Activated naive CD4-positive, alpha-beta T cell treated with anti-CD3 and anti-CD28 coated beads, Interleukin-2, amount 50 U/mL, for 72 hours (primary cell): ENCODE data around the gene FAM90A26. TPM values are rescaled to one million over a fixed set of nuclear protein-coding genes. Genes with fewer than 3 reads are reported as not detected.
"Not testable (repeated sequence)": the region's sequence is repeated elsewhere in the genome, so short reads cannot be mapped to it uniquely, and the experiment has no call there.

Source experiments
- ATAC-seq, 2 donors: fragments of 150-1000 bp; cut with Tn5 transposase; 2 replicates each; pipeline ENCODE4 v1.10.0; 2021; ENCODE audit warnings: mild to moderate bottlenecking in 2 of 2, moderate library complexity in 2 of 2
- DNase-seq, 2 donors: peaks; one replicate each; pipeline ENCODE4 v3.0.0; 2021 to 2022; ENCODE audit warnings: low spot score in 2 of 2
- H3K27ac Mint-ChIP-seq, 2 donors: one replicate each; pipeline ENCODE4 v1.8.0; 2022; ENCODE audit warnings: mild to moderate bottlenecking in 2 of 2, mixed read lengths in 2 of 2
- H3K36me3 Mint-ChIP-seq, 2 donors: one replicate each; pipeline ENCODE4 v1.8.0; 2022; ENCODE audit warnings: mixed read lengths in 2 of 2
- H3K9me3 Mint-ChIP-seq, 2 donors: one replicate each; pipeline ENCODE4 v1.8.0; 2022; ENCODE audit warnings: mixed read lengths in 2 of 2
- total RNA-seq, 2 donors: library from RNA; stranded (reverse); gene quantifications; one replicate each; pipeline ENCODE4 v1.2.3, GENCODE V29; 2022

FAM90A26 gene
- total RNA-seq, result not detected

DNA sequence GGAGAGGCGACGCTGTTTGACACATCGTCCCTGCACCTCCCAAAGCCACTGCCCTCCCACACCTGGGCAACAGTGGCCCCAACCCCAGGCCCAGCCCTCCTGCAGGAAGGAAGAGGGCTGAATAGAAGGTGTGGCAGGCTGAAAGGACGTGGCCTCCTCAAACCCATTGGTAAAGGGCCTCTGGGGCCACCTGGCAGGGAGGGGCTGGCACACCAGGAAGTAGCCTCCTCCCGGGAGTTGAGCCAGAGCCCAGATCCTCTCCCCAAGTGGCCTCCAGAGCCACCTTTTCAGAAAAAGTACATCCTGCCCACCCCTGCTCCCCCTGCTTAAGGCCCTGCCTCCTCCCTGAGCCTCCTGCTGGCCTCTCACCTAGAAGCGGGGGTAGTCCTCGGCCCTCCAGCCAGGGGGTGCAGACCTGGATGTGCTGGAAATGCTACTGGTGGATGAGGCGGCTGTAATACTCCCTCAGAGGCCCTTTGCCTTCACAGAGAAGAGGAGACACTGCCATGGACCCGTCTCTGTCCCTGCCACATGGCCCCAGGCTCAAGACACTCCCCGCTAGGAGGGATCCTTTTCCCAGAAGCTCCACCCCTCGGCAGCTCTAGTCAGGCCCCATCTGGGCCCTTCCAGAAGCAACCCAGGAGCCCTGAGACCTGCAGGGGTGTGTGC is at the start of gene FAM90A26:
Gene FAM90A26, plus strand, starts transcription at position 619 of the 669 bp plus-strand sequence. CDS start 2,764 bp downstream, outside the sequence.
- DNase-seq, ATAC-seq, H3K36me3 Mint-ChIP-seq, H3K27ac Mint-ChIP-seq, H3K9me3 Mint-ChIP-seq: not testable (repeated sequence)

- H3K27ac Mint-ChIP-seq, H3K9me3 Mint-ChIP-seq, DNase-seq, H3K36me3 Mint-ChIP-seq, ATAC-seq: not testable (repeated sequence)
Measured at GRCh38 chr4:9122711-9123110, 47.5 kb upstream of the FAM90A26 start.

GRCh38 chr4:9123572-9124007 is 46.6 kb upstream of the FAM90A26 start:
- not testable (repeated sequence) for H3K36me3 Mint-ChIP-seq, ATAC-seq, H3K27ac Mint-ChIP-seq, DNase-seq, H3K9me3 Mint-ChIP-seq

DNA sequence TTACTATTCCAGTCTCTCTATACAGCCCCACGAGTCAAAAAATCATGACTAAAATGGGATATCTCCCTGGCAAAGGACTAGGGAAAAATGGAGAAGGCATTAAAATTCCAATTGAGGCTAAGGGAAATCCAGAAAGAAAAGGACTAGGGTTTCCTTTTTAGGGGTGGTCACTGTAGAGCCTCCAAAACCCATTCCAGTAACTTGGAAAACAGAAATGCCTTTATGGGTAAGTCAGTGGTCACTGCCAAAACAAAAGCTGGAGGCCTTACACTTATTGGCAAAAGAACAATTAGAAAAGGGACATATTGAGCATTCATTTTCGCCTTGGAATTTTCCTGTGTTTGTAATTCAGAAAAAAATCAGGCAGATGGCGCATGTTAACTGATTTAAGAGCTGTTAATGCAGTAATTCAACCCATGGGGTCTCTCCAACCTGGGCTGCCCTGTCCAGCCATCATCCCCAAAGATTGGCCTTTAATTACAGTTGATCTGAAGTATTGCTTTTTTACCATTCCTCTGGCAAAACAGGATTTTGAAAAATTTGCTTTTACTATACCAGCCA is 44.5 kb upstream of the FAM90A26 start:
- not testable (repeated sequence) for DNase-seq, ATAC-seq, H3K9me3 Mint-ChIP-seq, H3K27ac Mint-ChIP-seq, H3K36me3 Mint-ChIP-seq

GRCh38 chr4:9131420-9131819 is 38.8 kb upstream of the FAM90A26 start:
- not testable (repeated sequence) for H3K36me3 Mint-ChIP-seq, DNase-seq, ATAC-seq, H3K9me3 Mint-ChIP-seq, H3K27ac Mint-ChIP-seq

GRCh38 chr4:9132849-9133248 is 37.4 kb upstream of the FAM90A26 start:
- H3K9me3 Mint-ChIP-seq, H3K27ac Mint-ChIP-seq, DNase-seq, H3K36me3 Mint-ChIP-seq, ATAC-seq: not testable (repeated sequence)

DNA sequence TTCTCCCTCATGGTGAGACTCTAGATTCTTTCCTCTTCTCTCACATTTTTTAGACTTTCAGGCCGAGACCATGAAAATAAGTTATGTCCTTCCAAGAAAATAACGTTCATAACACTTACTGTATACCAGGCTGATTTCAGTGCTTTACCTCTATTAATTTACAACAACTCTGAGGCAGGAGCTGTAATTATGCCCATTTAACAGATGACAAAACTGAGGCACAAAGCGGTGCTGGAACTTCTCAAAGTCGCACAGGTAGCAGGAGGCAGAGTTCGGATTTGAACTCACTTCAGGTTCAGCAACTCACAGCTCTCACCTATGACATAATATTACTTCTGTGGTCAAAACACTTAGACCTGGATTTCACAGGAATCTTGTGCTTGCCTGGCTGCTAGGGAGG is 36.2 kb upstream of the FAM90A26 start:
- H3K27ac Mint-ChIP-seq, DNase-seq, ATAC-seq, H3K9me3 Mint-ChIP-seq, H3K36me3 Mint-ChIP-seq: not testable (repeated sequence)

GRCh38 chr4:9134556-9134955 is 35.7 kb upstream of the FAM90A26 start:
- not testable (repeated sequence) for H3K9me3 Mint-ChIP-seq, DNase-seq, H3K27ac Mint-ChIP-seq, ATAC-seq, H3K36me3 Mint-ChIP-seq

GRCh38 chr4:9141050-9141449 is 29.2 kb upstream of the FAM90A26 start:
- ATAC-seq, H3K9me3 Mint-ChIP-seq, H3K36me3 Mint-ChIP-seq, DNase-seq, H3K27ac Mint-ChIP-seq: not testable (repeated sequence)

- not testable (repeated sequence) for H3K27ac Mint-ChIP-seq, DNase-seq, H3K36me3 Mint-ChIP-seq, H3K9me3 Mint-ChIP-seq, ATAC-seq
Measured at GRCh38 chr4:9142786-9143185, 27.4 kb upstream of the FAM90A26 start.

DNA sequence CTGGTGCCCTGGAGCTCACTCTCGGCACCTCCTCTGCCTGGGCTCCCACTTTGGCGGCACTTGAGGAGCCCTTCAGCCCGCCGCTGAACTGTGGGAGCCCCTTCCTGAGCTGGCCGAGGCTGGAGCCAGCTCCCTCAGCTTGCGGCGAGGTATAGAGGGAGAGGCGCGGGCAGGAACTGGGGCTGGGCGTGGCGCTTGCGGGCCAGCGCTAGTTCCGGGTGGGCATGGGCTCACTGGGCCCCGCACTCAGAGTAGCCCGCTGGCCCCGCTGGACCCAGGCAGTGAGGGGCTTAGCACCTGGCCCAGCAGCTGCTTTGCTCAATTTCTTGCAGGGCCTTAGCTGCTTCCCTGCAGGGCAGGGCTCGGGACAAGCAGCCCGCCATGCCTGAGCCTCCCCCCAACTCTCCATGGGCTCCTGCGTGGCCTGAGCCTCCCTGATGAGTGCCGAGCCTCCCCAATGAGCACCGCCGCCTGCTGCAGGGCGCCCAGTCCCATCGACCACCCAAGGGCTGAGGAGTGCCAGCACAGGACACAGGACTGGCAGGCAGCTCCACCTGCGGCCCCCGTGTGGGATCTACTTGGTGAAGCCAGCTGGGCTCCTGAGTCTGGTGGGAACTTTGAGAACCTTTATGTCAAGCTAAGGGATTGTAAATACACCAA is 26.7 kb upstream of the FAM90A26 start:
- DNase-seq (no peak), ATAC-seq (no peak)
- Mint-ChIP-seq H3K9me3 (no peaks in the 10 kb centered on the region), H3K36me3 (no peaks in the 10 kb centered on the region), H3K27ac (no peak overlapping the region)

DNA sequence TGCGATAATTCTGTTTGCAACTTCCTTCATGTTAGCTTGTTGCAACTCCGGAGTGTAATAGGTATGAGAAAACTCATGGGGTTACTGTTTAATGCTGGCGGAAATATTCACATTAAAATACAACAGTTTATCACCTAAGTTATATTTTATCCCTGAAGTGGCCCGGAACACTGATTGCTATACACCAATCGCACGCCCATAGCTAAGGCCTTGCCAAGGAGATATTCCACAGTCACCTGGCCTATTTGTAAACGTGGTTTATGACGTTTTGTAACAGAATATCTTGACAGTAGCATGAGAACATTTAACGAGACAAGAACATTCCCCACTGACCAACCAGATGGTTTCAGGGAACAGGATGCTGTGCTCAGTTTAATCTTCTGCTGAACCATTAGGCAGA is 23.2 kb upstream of the FAM90A26 start:
- no peak for DNase-seq
- Mint-ChIP-seq H3K9me3 (no peaks in the 10 kb centered on the region), H3K27ac (no peak overlapping the region), H3K36me3 (no peaks in the 10 kb centered on the region)
- ATAC-seq, result no peak

DNA sequence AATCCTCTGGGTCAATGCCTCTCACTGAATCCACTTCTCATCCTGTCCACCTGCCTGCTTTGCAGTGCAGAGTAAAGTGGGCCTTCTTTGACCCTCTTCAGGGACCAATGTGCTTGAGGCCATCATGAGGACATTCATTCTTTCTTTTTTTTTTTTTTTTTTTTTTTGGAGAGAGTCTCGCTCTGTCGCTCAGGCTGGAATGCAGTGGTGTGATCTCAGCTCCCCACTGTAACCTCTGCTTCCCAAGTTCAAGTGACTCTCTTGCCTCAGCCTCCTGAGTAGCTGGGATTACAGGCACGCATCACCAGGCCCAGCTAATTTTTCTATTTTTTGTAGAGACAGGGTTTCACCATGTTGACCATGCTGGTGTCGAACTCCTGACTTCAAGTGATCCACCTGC is 22.8 kb upstream of the FAM90A26 start:
- not testable (repeated sequence) for DNase-seq, H3K36me3 Mint-ChIP-seq, ATAC-seq, H3K27ac Mint-ChIP-seq, H3K9me3 Mint-ChIP-seq

DNA sequence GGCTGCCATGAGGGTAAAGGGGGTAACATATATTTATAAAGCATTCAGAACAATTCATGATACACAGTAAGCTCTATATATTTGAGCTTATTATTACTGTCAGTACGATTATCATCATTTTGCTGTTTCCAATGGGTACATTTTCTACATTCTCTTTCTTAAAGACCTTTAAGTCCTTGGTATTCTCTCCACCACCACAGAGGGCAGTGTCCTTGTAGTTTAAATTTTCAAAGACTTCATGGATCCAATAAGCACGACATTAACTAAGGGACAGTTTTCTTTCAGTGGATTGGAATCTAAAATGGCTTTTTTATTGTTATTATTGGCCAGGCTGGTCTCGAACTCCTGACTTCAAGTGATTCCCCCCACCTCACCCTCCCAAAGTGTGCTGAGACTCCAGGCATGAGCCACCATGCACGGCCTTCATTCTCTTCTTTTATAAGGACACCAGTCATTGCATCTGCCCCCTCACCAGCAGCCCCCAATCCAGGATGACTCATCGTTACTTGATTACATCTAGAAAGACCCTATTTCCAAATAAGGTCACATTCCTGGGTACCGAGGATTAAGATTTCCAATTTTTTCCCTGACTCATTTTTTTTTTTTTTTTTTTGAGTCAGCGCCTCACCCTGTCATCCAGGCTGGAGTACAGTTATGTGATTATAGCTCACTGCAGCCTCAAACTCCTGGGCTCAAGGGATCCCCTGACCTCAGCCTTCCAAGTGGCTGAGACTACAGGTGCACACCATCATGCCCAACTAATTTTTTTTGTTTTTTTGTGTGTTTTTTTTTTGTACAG is 21.4 kb upstream of the FAM90A26 start:
- not testable (repeated sequence) for H3K36me3 Mint-ChIP-seq, DNase-seq, H3K9me3 Mint-ChIP-seq, H3K27ac Mint-ChIP-seq, ATAC-seq

DNA sequence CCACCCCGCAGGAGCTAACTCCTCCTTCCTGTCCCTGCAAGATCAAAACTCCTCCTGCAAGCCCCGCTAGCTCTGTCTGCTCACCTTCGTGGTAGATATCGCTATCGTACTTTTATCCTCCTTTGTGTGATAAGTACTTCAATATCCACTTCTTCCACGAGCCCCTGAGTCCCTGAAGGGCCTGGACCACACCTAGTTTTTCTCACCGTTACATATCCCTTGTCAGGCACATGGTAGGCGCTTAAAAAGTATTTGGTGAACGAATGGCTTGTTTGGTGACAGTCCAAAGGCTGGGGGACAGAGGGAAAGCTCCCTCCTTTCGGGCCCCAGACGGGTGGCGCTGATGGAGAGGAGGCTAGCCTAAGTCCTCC is 18.4 kb upstream of the FAM90A26 start:
- not testable (repeated sequence) for H3K9me3 Mint-ChIP-seq, H3K36me3 Mint-ChIP-seq, ATAC-seq
- DNase-seq, result peak in 1 of 2 donors; percentile 11
- H3K27ac Mint-ChIP-seq, result peak overlapping the region in 1 of 2 donors; percentile 94

DNA sequence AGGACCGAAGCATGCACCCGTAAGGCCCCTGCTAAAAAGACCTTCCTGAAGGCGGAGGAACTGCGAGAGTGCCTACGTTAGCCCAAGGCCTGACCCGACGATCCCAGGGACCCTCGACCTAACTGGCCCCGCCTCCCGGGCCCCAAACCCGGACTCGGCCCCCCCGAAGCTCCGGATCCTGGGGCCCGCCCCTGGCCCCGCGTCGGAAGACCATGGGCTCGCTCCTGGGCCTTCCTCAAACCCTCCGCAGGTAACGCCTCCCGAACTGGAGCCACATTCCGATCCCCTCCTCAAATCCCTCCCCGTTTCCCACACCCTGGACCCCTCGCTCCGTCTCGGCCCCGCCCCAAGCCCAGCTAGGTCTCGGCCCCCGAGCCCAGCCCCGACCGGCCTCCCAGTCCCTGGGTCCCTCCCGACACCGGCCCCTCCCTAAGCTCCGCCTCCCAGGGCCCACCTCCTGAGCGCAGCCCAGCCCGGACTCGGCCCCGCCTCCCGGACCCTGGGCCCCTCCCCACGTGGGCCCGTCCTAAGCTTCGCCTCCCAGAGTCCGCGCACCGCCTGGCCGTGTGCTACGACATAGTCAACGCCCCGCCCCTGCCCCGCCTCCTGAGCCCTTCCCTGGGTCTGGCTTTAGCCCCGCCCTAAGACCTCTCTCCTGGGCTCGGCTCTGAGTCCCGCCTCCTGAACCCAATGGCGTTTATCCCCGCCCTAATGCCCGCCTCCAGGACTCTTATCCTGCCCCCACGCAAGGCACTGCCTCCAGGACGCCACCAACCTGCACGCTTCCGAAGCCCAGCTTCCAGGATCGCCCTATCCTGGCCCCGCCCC is 17.8 kb upstream of the FAM90A26 start:
- peak; percentile 95 to 96 for DNase-seq
- not testable (repeated sequence) for H3K36me3 Mint-ChIP-seq
- H3K27ac Mint-ChIP-seq, result peak overlapping the region; percentile 94 to 98

More for the DNA sequence above, 17.8 kb upstream of the FAM90A26 start:
- not testable (repeated sequence) for H3K9me3 Mint-ChIP-seq
- ATAC-seq, result peak; percentile 81 to 84
